LNCaP clone FGC (cell line): Measurements from ENCODE around the gene DIPK1B.

Source experiments
- DNase-seq: peaks from one replicate; pipeline ENCODE4 v3.0.0-alpha.2; 2011; ENCODE audit warnings: low read depth
- H3K4me3 ChIP-seq: 2 replicates; pipeline ENCODE4 v1.5.1; 2011; ENCODE audit warnings: mild to moderate bottlenecking, low read depth, low read length, control low read depth
- CTCF ChIP-seq: IDR thresholded peaks from 2 replicates; pipeline ENCODE4 v1.5.1; 2012; ENCODE audit warnings: mild to moderate bottlenecking; ENCODE audit not compliant: control insufficient read depth, insufficient read depth; ENCODE audit errors: extremely low read depth

Gene DIPK1B

DNA sequence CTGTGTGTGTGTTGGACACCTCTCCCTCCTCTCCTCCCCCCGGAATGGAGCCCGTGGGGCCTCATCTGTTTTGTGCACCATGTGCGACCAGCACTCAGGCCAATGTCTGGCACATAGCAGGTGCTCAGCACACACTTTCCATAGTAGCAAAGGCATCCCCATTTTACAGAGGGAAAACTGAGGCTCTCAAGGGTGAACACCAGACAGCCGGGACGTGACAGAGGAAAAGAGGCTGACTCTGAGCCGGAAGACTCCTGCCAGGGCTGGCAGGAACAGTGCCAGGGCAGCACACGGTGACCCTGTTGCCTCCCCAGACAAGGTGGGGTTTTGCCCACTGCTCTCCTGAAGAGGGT is 23.3 kb upstream of the DIPK1B start:
- DNase-seq, result no peak
- no peak overlapping the region for H3K4me3 ChIP-seq
- TF ChIP-seq CTCF, result no peak

DNA sequence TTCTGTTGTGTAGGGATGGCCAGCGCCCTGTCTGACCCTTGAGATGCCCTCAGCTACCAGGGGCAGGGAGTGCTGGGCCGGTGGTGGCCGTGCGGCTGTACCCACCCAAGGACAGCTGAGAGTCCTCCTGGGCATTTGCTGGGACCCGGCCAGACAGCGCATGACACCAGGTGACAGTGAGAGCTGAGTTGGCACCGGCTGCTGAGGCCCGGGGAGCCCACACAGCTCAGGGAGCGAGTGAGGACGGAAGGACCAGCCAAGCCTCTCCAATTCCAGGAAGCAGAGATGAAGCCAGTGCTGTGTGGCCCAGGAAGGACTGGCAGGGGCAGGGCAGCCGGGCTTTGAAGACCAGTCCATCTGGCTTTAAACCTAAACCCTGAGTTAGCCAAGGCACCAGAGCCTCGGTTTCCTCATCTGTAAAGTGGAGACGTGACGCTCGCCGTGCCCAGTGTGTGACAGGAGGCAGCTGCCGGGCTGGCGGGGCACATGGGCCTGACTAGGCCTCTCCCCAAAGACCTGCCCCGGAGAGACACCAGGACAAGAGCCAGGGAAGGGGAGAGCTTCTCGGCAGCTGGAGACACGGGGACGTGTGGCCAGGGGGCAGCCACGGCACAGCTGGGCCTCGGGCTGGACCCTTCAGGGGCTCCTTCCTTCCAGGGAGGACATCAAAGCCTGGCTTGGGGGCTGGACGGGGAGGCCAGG is 22.1 kb upstream of the DIPK1B start:
- TF ChIP-seq CTCF, result no peak
- no peak overlapping the region for H3K4me3 ChIP-seq
- no peak for DNase-seq

DNA sequence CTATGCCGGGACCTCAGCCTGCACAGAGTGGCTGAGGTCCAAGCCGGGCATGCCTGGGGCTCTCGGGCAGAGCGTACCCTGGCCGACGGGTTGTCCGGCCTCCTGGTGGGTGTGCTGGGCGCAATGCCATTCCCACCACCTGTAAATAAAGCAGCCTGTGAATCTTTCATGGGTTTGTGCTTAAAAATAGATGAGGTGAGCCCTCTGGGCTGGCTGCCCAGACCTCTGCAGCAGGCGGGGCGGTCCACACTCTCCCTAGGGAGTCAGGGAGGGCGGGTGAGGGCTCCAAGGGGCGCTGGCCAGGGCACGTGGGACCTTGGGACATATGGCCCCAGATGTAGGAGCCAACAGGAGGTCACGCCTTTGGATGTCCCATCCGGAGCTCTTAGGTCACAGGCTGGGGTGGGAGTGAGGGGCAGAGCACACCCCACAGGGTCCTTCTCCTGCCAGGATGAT is 21.5 kb upstream of the DIPK1B start:
- no peak for TF ChIP-seq CTCF
- no peak for DNase-seq
- H3K4me3 ChIP-seq, result no peak overlapping the region

- no peak overlapping the region for H3K4me3 ChIP-seq
- DNase-seq, result no peak
These were observed 20.8 kb upstream of the DIPK1B start for GRCh38 chr9:136691316-136692184.

DNA sequence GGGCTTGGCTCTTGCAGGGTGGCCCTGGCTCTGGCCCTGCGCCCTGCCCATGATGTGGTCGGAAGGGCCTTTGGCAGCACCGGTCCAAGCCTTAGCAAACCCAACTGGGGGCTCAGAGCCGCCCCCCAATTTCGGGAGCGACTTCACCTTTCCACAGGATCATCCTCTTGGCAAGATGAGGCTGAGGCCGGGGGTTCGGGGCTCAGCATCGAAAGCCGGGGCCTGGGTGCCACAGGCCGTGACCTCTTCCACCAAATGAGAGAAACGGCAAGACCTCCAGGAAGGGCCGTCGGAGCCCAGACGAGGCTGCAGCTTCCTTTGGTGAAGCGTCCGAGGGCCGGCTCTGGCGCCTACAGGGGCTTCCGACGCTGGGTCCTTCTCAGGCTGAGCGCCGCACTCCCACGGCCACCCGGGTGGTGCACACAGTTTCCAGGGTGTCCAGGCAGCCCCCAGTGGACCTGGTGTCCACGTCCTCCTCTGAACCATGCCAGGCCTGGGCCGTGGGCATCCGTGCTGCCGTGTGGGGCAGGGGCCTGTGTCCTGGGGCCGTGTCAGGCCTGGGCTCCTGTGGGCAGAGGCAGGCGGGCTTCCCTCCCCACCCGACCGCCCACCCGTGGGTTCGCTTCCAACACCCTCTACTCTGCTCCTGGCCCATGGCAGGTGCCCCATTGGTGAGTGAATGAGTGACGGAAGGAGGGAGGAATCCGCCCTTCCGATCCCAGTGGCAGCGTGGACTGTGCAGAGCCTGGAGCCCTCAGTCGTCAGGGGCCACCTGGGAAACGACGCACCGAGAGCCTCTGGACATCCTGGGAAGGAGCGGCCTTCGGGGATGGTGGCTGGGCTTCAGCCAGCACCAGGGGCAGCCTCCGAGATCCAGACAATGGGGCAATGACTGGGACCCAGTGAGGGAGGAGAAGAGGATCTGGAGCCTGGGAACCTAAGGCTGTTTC is 19.9 kb upstream of the DIPK1B start:
- TF ChIP-seq CTCF, result no peak
- no peak overlapping the region for H3K4me3 ChIP-seq
- no peak for DNase-seq

More at GRCh38 chr9:136691316-136692184, 20.8 kb upstream of the DIPK1B start:
- TF ChIP-seq CTCF, result no peak

GRCh38 chr9:136693135-136693489 is 19.3 kb upstream of the DIPK1B start:
- no peak for DNase-seq
- TF ChIP-seq CTCF, result no peak
- no peak overlapping the region for H3K4me3 ChIP-seq
